H1 (cell line): ENCODE measurements around the gene FRMD5.

Source experiments
- POLR2AphosphoS5 ChIP-seq: IDR thresholded peaks from 2 replicates; pipeline ENCODE4 v1.6.1; 2011; ENCODE audit warnings: low read depth, low read length
- RFX5 ChIP-seq: IDR thresholded peaks from 2 replicates; pipeline ENCODE4 v1.6.1; 2011; ENCODE audit warnings: low read depth, low read length, improper control_type of control experiment, borderline replicate concordance
- TF ChIP-seq, protein P1 (sequence below): IDR thresholded peaks from 2 replicates; pipeline ENCODE4 v1.6.1; 2011; ENCODE audit warnings: low read length, improper control_type of control experiment

DNA sequence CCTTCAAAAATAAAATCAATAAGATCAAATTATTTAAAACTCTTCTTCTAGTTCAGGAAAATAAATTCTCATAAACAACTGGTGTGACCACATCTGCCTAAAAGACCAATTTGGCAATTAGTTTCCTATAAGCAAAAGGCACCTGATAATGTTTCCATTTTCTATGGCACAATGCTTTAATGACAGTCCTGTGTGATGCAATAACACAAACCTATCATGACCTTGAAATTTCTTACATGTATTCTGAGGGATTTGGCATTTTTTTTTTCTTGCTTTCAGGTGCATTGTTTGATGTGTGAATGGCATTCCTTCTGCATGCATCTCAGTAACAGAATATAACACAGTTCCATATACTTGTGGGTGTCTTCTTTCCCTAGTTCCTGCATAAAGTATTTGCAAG lies 32.5 kb upstream of the FRMD5 start:
- TF ChIP-seq, protein P1, sequence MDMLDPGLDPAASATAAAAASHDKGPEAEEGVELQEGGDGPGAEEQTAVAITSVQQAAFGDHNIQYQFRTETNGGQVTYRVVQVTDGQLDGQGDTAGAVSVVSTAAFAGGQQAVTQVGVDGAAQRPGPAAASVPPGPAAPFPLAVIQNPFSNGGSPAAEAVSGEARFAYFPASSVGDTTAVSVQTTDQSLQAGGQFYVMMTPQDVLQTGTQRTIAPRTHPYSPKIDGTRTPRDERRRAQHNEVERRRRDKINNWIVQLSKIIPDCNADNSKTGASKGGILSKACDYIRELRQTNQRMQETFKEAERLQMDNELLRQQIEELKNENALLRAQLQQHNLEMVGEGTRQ: no peak
- TF ChIP-seq RFX5: no peak
- no peak for TF ChIP-seq POLR2AphosphoS5
